Measurements from ENCODE around the gene BORCS6. TPM values are rescaled to one million over a fixed set of nuclear protein-coding genes. Genes with fewer than 3 reads are reported as not detected.
A peak's percentile ranks its signal among the peaks of the same experiment; 100 is the strongest.

Gene BORCS6
- total and polyA plus RNA-seq, 2 of the 13 experiments (the other 11 are each of a cell fraction or from before 2014, with no cell fraction given) = 2.0 to 5.1 TPM

DNA sequence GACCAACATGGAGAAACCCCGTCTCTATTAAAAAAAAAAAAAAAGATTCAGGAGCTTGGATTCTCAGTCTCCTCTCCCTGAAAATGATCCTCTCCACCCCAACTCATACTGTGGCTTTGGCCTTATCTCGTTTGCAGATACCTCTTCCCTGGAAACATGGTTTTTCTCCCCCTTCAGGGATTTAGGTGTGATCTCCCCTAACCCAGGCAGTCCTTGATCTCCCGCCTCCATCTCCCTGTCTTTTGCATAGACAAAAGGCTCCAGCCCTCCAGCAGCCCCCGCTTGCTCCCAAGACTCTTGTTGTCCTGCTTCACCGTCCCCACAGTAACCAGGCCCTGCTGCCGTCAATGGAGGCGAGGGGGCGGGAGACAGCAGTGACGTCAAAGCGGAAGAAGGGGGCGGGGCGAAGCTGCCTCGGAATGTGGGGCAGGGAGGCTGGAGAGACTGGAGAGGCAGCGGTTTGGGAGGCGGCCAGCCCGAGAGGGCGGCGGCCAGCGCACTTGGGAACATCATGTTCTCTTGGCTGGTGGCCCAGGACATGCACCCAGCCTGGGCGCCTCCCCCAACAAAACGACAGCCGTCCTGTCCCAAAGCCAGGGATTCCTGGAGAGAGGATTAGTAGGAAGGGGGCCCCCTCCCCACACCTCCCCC, 35.9 kb downstream of the BORCS6 start (continued):
- TF ChIP-seq ZNF3 (CRISPR knock-in tag; IDR thresholded peaks at IDR 0.05) (no peak), MAZ (IDR thresholded peaks at IDR 0.05; ENCODE audit: borderline replicate concordance, low read depth, low read length) (peak; percentile 80; the same call in 1 of the 2 replicates), MAZ (CRISPR knock-in tag; IDR thresholded peaks at IDR 0.05; ENCODE audit: low read depth) (peak; percentile 28; the same call in 1 of the 2 replicates), NFKBIZ (CRISPR knock-in tag; IDR thresholded peaks at IDR 0.05) (no peak), LCORL (IDR thresholded peaks at IDR 0.05) (no peak), LCORL (CRISPR knock-in tag; IDR thresholded peaks at IDR 0.05) (peak; percentile 67; the same call in 1 of the 2 replicates), CHD4 (IDR thresholded peaks at IDR 0.05; ENCODE audit: borderline replicate concordance, low read length) (peak; percentile 76; the same call in 1 of the 2 replicates), ZNF850 (CRISPR knock-in tag; conservative IDR thresholded peaks at IDR 0.05) (no peak), DNMT3B (CRISPR knock-in tag; conservative IDR thresholded peaks at IDR 0.05) (no peak), ZSCAN20 (CRISPR knock-in tag; IDR thresholded peaks at IDR 0.05; ENCODE audit: borderline replicate concordance) (no peak), FOSL1 (CRISPR knock-in tag; IDR thresholded peaks at IDR 0.05; ENCODE audit: borderline replicate concordance) (no peak), MTF2 (CRISPR knock-in tag; IDR thresholded peaks at IDR 0.05; ENCODE audit: borderline replicate concordance) (no peak), ZFP82 (CRISPR knock-in tag; IDR thresholded peaks at IDR 0.05; ENCODE audit: borderline replicate concordance) (no peak)
- TF ChIP-seq, protein P1, sequence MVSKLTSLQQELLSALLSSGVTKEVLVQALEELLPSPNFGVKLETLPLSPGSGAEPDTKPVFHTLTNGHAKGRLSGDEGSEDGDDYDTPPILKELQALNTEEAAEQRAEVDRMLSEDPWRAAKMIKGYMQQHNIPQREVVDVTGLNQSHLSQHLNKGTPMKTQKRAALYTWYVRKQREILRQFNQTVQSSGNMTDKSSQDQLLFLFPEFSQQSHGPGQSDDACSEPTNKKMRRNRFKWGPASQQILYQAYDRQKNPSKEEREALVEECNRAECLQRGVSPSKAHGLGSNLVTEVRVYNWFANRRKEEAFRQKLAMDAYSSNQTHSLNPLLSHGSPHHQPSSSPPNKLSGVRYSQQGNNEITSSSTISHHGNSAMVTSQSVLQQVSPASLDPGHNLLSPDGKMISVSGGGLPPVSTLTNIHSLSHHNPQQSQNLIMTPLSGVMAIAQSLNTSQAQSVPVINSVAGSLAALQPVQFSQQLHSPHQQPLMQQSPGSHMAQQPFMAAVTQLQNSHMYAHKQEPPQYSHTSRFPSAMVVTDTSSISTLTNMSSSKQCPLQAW (CRISPR knock-in tag; IDR thresholded peaks at IDR 0.05) = no peak; the same call in 1 of the 2 replicates
- TF ChIP-seq, protein P2, sequence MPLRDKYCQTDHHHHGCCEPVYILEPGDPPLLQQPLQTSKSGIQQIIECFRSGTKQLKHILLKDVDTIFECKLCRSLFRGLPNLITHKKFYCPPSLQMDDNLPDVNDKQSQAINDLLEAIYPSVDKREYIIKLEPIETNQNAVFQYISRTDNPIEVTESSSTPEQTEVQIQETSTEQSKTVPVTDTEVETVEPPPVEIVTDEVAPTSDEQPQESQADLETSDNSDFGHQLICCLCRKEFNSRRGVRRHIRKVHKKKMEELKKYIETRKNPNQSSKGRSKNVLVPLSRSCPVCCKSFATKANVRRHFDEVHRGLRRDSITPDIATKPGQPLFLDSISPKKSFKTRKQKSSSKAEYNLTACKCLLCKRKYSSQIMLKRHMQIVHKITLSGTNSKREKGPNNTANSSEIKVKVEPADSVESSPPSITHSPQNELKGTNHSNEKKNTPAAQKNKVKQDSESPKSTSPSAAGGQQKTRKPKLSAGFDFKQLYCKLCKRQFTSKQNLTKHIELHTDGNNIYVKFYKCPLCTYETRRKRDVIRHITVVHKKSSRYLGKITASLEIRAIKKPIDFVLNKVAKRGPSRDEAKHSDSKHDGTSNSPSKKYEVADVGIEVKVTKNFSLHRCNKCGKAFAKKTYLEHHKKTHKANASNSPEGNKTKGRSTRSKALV (CRISPR knock-in tag; IDR thresholded peaks at IDR 0.05) = no peak
- TF ChIP-seq, protein P3, sequence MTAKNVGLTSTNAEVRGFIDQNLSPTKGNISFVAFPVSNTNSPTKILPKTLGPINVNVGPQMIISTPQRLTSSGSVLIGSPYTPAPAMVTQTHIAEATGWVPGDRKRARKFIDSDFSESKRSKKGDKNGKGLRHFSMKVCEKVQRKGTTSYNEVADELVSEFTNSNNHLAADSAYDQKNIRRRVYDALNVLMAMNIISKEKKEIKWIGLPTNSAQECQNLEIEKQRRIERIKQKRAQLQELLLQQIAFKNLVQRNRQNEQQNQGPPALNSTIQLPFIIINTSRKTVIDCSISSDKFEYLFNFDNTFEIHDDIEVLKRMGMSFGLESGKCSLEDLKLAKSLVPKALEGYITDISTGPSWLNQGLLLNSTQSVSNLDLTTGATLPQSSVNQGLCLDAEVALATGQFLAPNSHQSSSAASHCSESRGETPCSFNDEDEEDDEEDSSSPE (CRISPR knock-in tag; IDR thresholded peaks at IDR 0.05) = 0 out of 2 replicates have a peak, but pooled peaks have one; percentile 28
- TF ChIP-seq, protein P4, sequence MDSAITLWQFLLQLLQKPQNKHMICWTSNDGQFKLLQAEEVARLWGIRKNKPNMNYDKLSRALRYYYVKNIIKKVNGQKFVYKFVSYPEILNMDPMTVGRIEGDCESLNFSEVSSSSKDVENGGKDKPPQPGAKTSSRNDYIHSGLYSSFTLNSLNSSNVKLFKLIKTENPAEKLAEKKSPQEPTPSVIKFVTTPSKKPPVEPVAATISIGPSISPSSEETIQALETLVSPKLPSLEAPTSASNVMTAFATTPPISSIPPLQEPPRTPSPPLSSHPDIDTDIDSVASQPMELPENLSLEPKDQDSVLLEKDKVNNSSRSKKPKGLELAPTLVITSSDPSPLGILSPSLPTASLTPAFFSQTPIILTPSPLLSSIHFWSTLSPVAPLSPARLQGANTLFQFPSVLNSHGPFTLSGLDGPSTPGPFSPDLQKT (CRISPR knock-in tag; IDR thresholded peaks at IDR 0.05; ENCODE audit: borderline replicate concordance) = no peak
- TF ChIP-seq, protein P5, sequence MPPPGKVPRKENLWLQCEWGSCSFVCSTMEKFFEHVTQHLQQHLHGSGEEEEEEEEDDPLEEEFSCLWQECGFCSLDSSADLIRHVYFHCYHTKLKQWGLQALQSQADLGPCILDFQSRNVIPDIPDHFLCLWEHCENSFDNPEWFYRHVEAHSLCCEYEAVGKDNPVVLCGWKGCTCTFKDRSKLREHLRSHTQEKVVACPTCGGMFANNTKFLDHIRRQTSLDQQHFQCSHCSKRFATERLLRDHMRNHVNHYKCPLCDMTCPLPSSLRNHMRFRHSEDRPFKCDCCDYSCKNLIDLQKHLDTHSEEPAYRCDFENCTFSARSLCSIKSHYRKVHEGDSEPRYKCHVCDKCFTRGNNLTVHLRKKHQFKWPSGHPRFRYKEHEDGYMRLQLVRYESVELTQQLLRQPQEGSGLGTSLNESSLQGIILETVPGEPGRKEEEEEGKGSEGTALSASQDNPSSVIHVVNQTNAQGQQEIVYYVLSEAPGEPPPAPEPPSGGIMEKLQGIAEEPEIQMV (CRISPR knock-in tag; IDR thresholded peaks at IDR 0.05; ENCODE audit: low read depth) = no peak
- TF ChIP-seq, protein P6, sequence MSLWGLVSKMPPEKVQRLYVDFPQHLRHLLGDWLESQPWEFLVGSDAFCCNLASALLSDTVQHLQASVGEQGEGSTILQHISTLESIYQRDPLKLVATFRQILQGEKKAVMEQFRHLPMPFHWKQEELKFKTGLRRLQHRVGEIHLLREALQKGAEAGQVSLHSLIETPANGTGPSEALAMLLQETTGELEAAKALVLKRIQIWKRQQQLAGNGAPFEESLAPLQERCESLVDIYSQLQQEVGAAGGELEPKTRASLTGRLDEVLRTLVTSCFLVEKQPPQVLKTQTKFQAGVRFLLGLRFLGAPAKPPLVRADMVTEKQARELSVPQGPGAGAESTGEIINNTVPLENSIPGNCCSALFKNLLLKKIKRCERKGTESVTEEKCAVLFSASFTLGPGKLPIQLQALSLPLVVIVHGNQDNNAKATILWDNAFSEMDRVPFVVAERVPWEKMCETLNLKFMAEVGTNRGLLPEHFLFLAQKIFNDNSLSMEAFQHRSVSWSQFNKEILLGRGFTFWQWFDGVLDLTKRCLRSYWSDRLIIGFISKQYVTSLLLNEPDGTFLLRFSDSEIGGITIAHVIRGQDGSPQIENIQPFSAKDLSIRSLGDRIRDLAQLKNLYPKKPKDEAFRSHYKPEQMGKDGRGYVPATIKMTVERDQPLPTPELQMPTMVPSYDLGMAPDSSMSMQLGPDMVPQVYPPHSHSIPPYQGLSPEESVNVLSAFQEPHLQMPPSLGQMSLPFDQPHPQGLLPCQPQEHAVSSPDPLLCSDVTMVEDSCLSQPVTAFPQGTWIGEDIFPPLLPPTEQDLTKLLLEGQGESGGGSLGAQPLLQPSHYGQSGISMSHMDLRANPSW (CRISPR knock-in tag; IDR thresholded peaks at IDR 0.05; ENCODE audit: borderline replicate concordance) = no peak

Data from HepG2 (cell line).